Body of pancreas (tissue), 4 donors: ENCODE measurements around the gene SMIM15.

Source experiments
- CTCF ChIP-seq, 7 experiments: fragments of 450-650 bp in 4 of 7; fragments of 200-600 bp in 3 of 7; sonication (generic) in 3 of 7; IDR thresholded peaks; one replicate each; pipeline ENCODE4 v1.5.1; 2016 to 2019; ENCODE audit warnings: antibody characterized with exemption in 7 of 7
- POLR2A ChIP-seq, 3 donors: fragments of 450-650 bp; IDR thresholded peaks; one replicate each; pipeline ENCODE4 v1.6.1; 2016; ENCODE audit warnings: antibody characterized with exemption in 3 of 3, mild to moderate bottlenecking in 2 of 3

DNA sequence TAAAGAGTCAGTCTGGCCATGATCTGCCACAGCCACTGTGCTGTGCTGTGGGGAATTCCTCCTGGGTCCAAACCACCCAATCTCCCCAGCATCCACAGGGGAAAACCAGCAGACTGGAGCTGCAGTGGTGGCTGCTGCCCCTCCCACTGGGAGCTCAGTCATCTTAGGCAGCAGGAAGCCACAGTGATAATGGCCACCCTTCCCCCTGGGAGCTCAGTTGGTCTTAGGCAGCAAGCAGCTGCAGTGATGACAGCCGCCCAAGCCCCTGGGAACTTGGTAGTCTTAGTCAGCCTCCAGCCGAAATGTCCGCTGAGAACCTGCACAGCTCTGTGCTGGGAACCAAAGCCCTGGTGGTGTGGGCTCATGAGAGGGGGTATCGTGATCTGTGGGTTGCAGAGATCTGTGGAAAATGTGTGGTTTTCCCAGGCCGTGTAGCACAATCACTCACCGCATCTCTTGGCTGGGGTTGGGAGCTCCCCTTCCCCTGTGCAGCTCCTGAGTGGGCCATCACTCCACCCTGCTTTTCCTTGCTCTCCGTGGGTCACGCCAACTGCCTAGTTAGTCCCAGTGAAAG, 38.4 kb upstream of the SMIM15 start:
- no peak for TF ChIP-seq CTCF (IDR thresholded peaks at IDR 0.05)
- no peak for TF ChIP-seq POLR2A (IDR thresholded peaks at IDR 0.05)
